ENCODE results near the gene CDK15.

DNA sequence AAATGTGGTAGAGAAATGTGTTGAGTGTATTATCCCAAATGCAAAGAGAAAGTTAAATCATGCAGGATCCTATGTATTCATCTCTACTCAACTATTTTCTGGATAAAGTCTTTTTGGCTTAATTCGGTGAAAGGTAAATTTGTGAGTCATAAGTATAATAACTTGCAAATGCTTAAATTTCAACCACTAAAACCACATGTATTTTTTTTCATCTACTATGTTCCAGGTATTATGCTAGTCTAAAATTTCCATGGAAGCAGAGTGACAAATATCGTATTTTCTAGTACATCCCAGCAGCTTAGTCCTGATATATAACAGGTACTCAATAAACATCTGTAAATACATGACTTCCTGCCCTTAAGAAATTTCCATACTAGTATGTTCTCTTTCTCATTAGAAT, 31.8 kb upstream of the CDK15 start:
- TF ChIP-seq, protein P1, sequence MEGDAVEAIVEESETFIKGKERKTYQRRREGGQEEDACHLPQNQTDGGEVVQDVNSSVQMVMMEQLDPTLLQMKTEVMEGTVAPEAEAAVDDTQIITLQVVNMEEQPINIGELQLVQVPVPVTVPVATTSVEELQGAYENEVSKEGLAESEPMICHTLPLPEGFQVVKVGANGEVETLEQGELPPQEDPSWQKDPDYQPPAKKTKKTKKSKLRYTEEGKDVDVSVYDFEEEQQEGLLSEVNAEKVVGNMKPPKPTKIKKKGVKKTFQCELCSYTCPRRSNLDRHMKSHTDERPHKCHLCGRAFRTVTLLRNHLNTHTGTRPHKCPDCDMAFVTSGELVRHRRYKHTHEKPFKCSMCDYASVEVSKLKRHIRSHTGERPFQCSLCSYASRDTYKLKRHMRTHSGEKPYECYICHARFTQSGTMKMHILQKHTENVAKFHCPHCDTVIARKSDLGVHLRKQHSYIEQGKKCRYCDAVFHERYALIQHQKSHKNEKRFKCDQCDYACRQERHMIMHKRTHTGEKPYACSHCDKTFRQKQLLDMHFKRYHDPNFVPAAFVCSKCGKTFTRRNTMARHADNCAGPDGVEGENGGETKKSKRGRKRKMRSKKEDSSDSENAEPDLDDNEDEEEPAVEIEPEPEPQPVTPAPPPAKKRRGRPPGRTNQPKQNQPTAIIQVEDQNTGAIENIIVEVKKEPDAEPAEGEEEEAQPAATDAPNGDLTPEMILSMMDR (IDR thresholded peaks at IDR 0.05; ENCODE audit: low read length), result no peak
- TF ChIP-seq EZH2 (optimal IDR thresholded peaks at IDR 0.05; ENCODE audit: low read depth, low read length) (no peak), EZH2phosphoT487 (IDR thresholded peaks at IDR 0.05; ENCODE audit: low read length) (no peak)

Measured in MM.1S (cell line).